Epithelial cell of proximal tubule (primary cell): ENCODE data around the gene FAM151A. TPM values are rescaled to one million over a fixed set of nuclear protein-coding genes. Genes with fewer than 3 reads are reported as not detected.

Source experiments
- DNase-seq: peaks from one replicate; pipeline ENCODE4 v3.0.0-alpha.2; 2011; ENCODE audit warnings: low read depth
- H3K4me3 ChIP-seq: 2 replicates; pipeline ENCODE4 v1.5.1; 2011; ENCODE audit warnings: low read depth, mild to moderate bottlenecking, low read length
- total RNA-seq: library from RNA; depleted of rRNA; stranded (reverse); fragments of >200 nt; gene quantifications from 2 replicates; pipeline ENCODE4 v1.2.3, GENCODE V29; 2015
- TF ChIP-seq, protein P1 (sequence below): conservative IDR thresholded peaks from 2 replicates; pipeline ENCODE4 v1.5.1; 2012; ENCODE audit warnings: low read depth, mild to moderate bottlenecking, low read length

FAM151A gene
- total RNA-seq, 1 donor from 2014 or later: not detected

DNA sequence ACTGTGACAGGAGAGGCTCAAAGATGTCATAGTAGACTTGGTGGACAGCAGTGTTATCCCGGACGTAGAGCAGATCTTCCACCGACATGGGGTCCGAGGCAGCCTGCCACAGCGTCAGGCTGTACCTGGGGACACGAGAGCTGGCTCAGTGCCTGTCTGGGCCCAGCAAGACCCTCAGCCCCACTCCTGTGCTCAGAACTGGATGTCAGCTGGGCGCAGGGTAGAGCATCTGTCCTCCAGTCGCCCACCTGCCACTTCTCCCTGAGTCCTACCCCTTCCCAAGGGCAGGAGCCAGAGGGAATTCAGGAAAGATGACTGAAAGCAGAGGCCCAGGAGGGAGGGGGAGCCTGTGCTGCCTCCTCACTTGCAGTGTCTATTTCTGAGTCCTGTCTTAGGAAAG lies 11.7 kb downstream of the FAM151A start:
- no peak overlapping the region for H3K4me3 ChIP-seq
- TF ChIP-seq, protein P1, sequence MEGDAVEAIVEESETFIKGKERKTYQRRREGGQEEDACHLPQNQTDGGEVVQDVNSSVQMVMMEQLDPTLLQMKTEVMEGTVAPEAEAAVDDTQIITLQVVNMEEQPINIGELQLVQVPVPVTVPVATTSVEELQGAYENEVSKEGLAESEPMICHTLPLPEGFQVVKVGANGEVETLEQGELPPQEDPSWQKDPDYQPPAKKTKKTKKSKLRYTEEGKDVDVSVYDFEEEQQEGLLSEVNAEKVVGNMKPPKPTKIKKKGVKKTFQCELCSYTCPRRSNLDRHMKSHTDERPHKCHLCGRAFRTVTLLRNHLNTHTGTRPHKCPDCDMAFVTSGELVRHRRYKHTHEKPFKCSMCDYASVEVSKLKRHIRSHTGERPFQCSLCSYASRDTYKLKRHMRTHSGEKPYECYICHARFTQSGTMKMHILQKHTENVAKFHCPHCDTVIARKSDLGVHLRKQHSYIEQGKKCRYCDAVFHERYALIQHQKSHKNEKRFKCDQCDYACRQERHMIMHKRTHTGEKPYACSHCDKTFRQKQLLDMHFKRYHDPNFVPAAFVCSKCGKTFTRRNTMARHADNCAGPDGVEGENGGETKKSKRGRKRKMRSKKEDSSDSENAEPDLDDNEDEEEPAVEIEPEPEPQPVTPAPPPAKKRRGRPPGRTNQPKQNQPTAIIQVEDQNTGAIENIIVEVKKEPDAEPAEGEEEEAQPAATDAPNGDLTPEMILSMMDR: no peak
- no peak for DNase-seq

DNA sequence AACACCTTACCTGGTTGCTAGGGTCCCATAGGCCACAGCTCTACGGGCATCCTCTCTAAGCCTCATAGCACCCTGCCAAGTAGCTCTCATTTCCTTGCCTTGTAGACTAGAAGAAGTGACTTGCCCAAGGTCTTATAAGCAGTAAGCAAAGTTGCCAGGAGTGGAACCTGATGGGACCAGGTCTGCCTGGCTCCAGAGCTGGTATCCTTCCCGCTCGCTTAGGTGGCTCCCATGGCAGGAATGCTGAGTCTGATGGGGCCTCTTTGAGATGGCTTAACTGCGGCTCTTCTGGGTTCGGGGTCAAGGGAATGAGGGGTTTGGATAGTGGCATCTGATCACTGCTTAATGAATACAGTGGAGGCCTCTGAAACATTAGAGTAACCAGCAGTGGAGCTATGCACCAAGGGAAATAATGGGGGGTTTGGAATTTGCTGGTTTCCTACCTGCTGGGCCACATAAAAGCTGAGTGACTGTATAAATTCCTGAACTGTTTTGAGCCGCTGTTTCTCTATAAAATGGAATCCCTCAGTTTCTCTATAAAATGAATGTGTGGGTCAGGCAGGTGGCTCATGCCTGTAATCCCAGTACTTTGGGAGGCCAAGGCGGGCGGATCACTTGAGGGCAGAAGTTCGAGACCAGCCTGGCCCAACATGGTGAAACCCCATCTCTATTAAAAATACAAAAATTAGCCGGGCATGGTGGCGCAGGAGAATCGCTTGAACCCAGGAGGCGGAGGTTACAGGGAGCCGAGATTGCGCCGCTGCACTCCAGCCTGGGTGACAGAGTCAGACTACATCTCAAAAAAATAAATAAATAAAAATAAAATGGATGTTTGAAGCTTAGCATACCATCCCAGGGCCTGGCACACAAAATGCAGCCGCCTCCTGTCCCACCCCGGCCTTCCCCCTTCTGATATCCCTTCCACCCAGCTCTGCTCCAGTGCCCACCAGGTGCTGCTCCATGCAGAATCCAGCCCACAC lies 12.4 kb downstream of the FAM151A start:
- TF ChIP-seq, protein P1: no peak
- DNase-seq: no peak
- no peak overlapping the region for H3K4me3 ChIP-seq

DNA sequence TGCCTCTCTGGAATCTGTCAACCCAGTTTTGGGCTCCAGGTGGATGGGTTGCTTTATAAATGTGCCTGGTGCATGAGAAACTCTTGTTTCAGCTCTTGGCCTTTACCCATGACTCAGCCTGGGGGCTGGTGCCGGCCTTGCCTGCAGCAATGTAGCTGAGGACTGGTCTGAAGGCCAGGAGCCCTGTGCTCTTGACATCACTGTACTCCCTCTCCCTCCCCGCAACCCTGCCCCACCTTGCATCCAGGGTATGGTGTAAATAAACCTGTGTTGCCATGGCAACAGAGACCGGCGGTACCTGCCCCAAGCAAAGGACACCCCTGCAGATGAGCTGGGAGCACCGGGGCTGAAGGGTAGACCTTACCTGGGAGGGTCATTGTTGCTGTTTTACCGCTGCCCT lies 13.3 kb downstream of the FAM151A start:
- TF ChIP-seq, protein P1: no peak
- H3K4me3 ChIP-seq: no peak overlapping the region
- DNase-seq: no peak

DNA sequence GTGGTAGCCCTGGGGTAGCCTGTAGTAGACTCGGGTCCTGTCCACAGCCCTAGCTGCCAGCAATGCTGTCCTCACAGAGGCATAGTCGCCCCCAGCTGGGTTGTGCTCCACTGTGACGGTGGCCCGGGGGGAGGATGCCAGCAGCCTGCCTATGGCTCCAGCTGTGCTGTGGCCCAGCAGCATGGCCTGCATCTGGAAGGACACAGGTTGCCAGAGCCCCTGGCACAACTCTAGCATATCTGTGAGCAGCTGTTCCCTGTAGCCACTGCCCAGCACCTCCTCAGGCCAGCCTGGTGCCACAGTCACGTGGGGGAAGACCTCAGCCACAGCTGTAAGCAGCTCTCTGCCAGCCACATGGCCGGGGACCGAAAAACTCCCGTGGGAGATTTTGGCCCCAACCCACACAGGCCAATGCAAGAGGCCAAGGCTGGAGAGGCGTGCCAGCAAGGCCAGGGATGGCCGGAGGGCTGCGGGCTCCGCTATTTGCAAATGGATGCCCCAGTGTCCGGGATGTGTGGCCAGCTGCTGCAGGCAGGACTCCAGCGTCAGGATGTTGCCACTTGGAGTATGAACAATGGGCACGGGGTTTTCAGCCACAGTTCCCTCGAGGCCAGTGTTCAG lies 13.9 kb downstream of the FAM151A start:
- no peak overlapping the region for H3K4me3 ChIP-seq
- DNase-seq: no peak
- TF ChIP-seq, protein P1: no peak

DNA sequence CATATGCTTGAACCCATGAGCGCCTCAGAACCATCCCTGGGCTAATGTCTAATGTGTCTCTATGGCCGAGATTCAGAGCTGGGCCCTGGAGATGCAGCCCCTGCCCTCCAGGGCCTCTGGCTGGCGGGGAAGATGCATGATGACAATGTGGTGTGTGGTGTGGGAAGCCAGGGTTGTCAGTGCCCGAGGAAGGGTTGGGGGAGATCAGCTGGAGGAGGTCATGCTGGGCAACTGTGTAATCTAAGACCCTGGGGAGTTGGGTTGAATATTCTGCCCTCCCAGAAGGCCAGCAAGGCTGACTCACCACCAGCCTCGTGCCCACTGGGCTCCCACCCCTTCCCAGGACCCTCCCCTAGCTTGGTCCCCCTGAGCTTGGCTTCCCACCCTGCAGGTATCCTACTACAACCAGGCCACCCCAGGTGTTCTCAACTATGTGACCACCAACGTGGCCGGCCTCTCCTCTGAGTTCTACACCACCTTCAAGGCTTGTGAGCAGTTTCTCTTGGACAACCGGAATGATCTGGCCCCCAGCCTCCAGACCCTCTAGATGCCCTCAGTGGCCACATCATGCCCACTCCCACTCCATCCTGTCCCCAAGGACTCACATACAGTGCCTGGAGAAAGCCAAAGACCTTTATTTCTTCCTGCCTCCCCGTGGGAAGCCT lies 14.6 kb downstream of the FAM151A start:
- H3K4me3 ChIP-seq: no peak overlapping the region
- no peak for DNase-seq
- TF ChIP-seq, protein P1: no peak

DNA sequence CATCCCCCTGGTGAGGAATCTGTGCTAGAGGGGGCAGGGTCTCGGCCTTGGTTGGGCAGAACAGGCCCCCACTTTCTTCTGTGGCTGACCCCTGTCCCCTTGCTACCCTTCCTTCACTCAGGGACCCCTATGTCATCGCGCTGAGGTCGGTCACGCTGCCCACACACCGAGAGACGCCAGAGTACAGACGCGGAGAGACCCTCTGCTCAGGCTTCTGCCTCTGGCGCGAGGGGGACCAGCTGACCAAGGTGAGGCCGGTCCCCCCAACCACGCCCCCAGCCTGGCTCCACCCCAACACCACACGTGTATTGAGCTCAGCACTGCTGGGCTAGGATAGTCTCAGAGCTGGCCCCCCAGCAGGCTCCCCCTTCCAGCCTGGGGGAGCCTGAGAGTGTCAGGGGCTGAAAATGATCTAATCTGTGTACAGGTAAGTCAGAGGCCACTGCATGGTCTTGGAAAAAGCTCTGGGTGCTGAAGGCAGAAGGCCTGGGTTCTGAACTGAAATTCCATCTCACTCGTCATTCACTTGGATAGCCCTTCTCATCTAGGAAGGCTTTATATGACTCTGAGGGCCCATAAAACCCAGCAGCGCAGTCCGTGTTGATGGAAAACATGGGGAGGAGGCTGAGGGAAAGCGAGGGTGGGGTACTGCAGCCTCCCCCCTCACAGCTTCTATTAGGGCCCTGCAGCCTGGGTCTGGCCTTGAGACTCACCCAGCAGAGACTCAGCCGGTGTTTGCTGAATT lies 15.3 kb downstream of the FAM151A start:
- DNase-seq: no peak
- H3K4me3 ChIP-seq: no peak overlapping the region
- TF ChIP-seq, protein P1: no peak
